Limb (tissue), 2 donors: Measurements from ENCODE around the gene C19orf53.
"Not testable (repeated sequence)": the region's sequence is repeated elsewhere in the genome, so short reads cannot be mapped to it uniquely, and the experiment has no call there.

Experiments
- DNase-seq, 2 donors: peaks; one replicate each; pipeline ENCODE4 v3.0.0-alpha.2; 2016; ENCODE audit errors: extremely low spot score in 2 of 2

Gene C19orf53

DNA sequence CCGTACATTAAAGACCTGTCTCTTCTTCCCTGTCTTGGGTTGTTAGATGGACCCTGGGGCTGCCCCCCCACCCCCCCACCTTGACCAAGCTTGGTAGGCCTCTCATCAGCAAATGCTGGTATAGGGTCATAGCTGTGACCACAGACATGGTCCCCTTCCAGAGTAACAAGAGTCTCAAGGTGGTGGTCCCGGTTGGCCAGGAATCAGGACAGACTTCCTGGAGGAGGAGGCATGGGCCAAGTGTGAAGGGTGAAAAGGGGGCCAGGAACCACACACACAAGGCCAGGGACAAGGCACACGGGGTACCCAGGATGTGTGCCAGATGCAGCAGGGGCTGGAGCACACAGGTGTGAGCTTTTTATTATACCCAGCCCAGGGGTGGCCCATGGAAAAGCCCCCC, 11.0 kb upstream of the C19orf53 start:
- DNase-seq: no peak

DNA sequence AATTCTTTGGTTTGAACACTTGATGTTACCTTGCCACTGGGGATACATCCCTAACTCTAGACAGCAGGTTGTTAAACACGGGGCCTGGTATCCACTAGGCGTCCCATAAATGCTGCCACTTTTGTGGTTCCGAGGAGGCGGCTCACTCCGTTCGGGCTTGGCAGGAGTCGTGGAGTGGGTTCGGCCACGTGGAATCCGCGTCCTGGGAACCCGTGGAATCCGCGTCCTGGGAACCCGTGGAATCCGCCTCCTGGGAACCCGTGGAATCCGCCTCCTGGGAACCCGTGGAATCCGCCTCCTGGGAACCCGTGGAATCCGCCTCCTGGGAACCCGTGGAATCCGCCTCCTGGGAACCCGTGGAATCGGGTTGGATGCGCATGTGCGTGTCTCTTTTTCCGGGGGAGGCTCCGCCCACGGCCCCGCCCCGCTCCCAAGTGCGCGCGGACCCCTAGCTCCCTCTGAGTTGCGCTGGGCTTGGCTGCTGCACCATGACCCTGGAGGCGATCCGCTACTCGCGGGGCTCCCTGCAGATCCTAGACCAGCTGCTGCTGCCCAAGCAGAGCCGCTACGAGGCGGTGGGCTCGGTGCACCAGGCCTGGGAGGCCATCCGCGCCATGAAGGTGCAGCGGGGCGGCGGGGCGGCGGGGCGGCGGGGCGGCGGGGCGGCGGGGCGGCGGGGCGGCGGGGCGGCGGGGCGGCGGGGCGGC, 10.0 kb upstream of the C19orf53 start, which contains the start of gene MRI1:
MRI1 (plus strand) TSS at position 422 of the 707 bp plus-strand sequence; CDS start at position 489, 67 bp downstream.
- DNase-seq: peak; percentile 82 to 87

DNA sequence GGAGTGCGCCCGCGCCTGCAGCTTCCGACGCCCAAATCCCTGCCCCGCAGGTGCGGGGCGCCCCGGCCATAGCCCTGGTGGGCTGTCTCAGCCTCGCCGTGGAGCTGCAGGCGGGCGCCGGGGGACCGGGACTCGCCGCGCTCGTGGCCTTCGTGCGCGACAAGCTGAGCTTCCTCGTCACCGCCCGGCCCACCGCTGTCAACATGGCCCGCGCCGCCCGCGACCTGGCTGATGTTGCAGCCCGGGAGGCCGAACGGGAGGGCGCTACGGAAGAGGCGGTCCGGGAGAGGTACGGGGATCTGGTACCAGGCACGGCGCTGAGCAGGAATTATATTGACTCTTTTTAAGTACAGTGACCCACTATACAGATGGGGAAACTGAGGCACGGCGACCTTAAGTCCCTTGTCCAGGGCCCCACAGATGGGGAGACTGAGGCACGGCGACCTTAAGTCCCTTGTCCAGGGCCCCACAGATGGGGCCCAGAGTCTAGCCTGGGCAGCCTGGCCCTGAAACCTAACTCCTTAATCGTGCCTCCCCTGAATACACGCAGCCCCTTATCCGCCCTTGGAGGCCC, 9.3 kb upstream of the C19orf53 start:
- DNase-seq: peak in 1 of 2 donors; percentile 55

DNA sequence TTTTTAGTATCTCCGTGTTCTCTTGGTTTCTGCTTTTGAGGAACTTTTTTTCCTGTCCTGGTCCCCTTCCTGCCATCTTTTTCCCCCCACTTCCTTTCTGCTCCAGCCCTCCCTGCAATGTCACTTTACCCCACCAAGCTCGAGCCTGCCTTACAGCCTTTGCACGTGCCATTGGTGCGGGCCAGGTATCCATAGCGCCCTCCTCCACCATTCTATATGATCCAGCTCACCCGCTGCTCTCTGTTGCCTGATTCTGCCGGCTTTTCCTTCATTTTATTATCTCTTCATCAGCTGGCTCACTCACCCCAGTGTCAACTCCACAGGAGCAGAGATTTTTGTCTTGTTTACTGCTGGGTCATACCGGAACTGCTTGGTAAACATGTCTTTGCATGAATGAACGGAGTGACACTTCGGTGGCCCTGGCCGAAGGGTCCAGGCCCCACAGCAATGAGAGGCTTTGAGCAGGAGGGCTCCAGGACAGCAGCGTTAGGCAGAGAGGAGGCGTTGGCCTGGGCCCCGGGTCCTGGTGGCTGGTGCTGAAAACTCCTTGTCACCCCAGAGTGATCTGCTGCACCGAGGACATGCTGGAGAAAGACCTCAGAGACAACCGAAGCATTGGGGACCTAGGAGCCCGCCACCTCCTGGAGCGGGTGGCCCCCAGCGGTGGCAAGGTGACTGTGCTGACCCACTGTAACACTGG, 8.7 kb upstream of the C19orf53 start:
- DNase-seq: no peak

DNA sequence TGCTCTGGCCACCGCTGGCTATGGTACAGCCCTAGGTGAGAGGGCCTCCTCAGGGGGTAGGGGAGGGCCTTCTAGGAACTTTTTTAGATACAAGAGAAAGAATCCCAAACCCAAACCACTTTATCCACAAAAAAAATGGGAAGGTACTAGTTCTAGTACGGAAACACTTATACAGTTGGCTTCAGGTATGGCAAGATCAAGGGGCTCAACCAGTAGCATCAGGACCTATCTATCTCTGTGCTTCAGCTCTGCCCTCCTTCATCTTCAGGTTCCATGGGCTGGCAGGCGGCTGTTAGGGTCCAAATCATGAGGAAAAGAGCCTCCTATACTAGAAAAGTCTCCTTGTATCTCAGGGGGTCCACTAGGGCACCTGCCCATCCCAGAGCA, 8.2 kb upstream of the C19orf53 start:
- no peak for DNase-seq

DNA sequence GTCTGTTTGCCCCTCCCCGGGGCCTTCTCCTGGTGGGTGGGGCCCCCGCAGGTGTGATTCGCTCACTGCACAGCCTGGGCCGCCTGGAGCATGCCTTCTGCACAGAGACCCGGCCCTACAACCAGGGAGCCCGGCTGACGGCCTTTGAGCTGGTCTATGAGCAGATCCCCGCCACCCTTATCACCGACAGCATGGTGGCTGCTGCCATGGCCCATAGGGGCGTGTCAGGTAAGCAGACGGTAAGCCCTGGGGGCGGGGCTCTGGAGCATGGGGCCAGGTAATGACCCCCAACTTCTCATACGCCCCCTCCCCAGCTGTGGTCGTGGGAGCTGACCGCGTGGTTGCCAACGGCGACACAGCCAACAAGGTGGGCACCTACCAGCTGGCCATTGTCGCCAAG, 5.7 kb upstream of the C19orf53 start:
- no peak for DNase-seq

DNA sequence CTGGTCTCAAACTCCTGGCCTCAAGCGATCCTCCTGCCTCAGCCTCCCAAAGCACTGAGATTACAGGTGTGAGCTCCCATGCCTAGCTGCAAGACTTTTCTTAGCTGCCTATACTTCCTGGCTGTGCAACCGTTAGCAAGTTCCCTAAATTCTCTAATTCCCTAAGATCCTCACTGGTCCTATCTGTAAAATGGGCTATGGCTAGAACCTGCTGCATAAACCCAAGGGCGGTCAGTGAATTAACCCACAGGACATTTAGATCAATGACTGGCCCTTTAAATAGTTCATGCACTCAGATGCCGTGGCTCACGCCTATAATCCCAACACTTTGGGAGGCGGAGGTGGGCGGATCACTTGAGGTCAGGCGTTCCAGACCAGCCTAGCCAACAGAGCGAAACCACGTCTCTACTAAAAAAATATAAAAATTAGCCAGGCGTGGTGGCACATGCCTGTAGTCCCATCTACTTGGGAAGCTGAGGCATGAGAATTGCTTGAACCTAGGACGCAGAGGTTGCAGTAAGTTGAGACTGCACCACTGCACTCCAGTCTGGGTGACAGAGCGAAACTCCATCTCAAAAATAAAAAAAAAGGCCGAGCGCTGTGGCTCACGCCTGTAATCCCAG, 4.1 kb upstream of the C19orf53 start:
- no peak for DNase-seq

DNA sequence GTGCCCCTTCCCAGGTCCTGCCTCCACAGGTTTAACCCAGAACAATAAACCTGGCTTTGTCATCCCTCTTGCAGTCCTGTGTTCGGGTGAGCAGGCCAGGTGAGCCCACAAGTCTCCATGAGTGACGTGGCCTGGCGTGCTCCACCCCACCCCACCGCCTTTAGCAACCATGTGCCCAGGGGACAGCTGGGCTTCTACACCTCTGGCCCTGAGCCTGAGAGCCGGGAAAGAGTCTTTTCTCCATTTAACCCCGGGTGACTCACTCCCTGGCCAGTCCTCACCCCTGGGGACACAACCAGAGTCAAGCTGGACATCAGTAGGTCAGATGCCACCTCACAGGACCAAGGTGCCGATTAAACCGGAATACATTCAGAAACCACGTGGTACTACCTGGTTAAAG, 4.1 kb downstream of the C19orf53 start:
- no peak for DNase-seq

DNA sequence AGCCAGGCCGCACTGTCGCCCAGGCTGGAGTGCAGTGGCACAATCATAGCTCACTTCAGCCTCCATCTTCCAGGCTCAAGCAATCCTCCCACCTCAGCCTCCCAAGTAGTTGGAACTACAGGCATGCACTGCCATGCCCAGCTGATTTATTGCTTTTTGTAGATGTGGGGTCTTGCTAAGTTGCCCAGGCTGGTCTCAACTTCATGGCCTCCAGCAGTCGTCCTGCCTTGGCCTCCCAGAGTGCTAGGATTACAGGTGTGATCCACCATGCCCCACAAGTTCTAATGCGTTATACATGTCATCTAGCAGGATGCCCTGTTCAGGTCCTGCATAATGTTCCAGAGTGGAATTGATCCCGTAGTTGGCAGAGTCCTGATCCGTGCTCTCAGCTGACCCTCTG, 4.6 kb downstream of the C19orf53 start:
- DNase-seq: no peak

DNA sequence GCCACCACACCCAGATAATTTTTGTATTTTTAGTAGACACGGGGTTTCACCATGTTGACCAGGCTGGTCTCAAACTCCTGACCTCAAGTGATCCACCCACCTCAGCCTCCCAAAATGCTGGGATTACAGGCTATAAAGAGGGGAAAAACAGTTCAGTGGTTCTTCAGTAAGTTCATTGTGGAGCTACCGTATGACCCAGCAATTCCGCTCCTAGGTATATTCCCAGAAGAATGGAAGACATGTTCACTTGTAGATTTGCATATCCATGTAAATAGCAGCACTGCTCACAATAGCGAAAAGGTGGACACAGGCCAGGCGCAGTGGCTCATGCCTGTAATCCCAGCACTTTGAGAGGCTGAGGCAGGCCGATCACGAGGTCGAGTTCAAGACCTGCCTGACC, 5.5 kb downstream of the C19orf53 start:
- DNase-seq: not testable (repeated sequence)

DNA sequence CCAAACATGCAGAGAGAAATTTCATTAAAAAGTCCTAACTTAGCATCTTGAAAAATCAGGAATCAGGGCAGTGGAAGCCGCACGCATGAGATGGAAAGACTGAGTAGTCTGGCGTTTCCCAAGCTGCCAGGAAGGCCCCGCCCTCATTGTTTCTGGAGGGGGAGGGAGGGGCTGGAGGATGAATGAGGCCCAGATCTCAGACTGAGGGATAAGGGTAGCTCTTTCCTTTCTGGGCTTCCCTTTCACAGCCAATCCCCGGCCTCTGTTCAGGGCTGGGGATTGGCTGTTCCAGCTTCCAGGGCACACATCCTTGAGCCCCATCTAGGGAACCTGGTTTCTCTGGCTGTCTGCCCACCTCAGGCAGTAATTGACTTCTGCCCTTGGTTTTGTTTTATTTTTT, 7.3 kb downstream of the C19orf53 start:
- DNase-seq: peak; percentile 76 to 85

DNA sequence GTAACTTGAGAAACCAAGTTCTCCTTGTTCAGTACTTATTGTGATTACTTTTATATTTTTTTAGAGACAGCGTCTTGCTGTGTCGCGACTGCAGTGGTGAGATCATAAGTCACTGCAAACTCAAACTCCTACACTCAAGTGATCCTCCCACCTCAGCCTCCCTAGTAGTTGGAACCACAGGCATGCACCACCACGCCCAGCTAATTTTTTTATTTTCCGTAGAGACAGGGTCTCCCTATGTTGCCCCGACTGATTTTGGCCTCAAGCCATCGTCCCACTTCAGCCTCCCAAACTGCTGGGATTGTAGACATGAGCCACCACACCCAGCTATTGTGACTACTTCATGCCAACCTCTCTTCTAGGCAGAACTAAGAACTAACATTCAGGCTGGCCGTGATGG, 8.3 kb downstream of the C19orf53 start:
- no peak for DNase-seq

DNA sequence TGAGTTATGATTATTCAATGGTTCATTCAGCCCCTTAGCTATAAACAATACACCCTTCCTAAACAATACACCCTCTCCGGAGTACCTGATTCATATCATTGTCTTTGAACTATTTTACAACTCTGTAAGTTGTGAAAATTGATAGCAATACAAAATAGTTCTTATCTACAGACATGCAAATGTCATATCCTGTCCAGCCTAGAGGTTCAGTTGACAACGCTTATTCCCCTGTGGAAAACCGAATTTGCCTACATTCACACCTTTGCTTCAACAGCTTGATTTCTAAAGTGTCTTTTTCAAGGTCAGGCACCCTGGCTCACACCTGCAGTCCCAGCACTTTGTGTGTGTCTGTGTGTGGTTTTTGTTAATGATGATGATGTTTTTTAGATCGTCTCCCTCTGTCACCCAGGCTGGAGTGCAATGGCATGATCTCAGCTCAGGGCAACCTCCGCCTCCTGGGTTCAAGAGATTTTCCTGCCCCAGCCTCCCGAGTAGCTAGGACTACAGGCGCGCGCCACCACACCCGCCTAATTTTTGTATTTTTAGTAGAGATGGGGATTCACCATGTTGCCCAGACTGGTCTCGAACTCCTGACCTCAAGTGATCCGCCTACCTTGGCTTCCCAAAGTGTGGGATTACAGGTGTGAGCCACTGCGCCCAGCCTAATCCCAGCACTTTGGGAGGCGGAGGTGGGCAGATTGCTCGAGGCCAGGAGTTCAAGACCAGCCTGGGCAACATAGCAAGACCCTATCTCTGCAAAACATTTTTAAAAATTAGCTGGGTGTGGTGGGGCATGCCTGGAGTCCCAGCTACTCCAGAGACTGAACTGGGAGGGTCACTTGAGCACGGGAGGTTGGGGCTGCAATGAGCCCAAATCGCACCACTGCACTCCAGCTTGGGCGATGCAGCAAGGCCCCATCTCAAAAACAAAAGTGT, 9.6 kb downstream of the C19orf53 start:
- DNase-seq: no peak

DNA sequence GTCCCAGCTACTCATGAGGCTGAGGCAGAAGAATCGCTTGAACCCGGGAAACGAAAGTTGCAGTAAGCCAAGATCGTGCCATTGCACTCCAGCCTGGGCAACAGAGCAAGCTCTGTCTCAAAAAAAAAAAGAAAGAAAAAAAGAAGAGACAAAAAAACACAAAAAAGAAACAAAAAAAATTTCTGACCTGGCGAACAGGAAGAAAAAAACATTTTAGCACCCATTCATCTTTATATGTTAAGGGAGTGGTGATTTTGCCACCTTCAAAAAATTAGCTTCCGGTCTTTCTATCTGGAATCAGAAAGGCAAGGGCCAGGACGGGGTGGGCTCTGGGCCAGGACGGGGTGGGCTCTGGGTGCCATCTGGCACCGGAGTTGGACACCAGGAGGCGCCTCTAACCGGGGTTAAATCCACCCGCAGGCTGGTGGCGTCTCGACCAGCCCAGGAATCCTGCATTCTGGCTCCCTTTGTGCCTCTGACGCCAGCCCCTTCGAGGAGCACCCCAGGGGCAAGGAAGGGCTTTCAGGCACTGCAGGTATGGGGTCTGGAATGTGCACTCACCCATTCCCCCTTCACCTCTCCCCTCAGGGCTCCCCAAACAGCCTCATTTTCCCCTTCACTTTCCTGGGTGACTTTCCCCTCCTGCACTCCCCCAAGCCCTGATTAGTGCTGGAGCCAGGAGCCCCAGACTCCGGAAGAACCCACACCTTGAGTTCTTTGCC, 10.6 kb downstream of the C19orf53 start:
- DNase-seq: peak in 1 of 2 donors; percentile 74

DNA sequence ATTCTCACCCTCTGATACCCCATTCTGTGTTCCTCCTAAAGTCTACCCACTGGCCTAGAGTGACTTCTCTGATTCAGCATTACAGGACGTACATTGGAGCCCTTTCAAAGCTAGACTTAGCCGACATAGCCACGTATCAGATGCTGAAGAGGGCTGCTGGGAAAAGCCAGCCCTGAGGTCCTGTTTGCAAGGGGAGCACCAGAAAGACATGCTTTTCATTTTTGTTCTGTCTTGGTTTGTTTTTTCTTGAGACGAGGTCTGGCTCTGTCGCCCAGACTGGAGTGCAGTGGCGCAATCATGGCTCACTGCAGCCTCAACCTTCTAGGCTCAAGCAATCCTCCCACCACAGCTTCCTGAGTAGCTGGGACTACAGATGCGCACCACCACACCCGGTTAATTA, 14.7 kb downstream of the C19orf53 start:
- no peak for DNase-seq

DNA sequence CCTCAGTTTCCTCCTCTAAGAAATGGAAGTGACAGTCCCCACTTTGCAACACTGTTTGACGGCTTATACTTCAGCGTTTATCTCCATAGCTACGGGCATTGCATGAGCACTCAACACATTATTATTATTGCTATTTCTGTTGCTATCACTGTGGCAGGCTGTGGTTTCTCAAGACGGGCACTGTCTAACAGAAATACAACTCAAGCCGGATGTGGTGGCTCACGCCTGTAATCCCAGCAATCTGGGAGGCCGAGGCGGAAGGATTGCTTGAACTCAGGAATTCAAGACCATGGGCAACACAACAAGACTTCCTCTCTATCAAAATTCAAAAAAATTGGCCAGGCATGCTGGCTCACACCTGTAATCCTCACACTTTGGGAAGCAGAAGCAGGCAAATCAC, 16.1 kb downstream of the C19orf53 start:
- DNase-seq: no peak

DNA sequence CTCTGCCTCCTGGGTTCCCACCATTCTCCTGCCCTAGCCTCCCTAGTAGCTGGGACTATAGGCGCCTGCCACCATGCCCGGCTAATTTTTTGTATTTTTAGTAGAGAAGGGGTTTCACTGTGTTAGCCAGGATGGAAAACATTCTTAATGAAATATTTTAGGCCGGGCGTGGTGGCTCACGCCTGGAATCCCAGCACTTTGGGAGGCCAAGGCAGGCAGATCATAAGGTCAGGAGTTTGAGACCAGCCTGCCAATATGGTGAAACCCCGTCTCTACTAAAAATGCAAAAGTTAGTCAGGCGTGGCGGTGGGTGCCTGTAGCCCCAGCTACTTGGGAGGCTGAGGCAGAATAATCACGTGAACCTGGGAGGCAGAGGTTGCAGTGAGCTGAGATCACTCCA, 19.1 kb downstream of the C19orf53 start:
- DNase-seq: not testable (repeated sequence)

DNA sequence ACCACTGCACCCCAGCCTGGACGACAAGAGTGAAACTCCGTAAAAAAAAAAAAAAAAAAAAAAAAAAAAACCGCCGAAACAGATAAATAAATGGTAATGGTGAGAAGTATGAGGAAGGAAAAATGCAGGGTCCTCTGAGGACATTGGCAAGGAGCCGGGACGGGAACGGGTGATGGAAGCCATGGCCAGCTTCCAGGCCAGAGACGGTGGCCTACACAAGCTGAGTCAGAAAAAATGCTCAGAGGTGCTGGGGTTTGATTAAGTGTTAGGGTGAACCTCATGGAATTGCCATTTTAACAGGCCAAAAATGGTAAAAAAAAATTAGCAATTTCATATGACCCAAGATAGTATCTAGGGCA, 20.1 kb downstream of the C19orf53 start:
- DNase-seq: peak; percentile 50 to 63

DNA sequence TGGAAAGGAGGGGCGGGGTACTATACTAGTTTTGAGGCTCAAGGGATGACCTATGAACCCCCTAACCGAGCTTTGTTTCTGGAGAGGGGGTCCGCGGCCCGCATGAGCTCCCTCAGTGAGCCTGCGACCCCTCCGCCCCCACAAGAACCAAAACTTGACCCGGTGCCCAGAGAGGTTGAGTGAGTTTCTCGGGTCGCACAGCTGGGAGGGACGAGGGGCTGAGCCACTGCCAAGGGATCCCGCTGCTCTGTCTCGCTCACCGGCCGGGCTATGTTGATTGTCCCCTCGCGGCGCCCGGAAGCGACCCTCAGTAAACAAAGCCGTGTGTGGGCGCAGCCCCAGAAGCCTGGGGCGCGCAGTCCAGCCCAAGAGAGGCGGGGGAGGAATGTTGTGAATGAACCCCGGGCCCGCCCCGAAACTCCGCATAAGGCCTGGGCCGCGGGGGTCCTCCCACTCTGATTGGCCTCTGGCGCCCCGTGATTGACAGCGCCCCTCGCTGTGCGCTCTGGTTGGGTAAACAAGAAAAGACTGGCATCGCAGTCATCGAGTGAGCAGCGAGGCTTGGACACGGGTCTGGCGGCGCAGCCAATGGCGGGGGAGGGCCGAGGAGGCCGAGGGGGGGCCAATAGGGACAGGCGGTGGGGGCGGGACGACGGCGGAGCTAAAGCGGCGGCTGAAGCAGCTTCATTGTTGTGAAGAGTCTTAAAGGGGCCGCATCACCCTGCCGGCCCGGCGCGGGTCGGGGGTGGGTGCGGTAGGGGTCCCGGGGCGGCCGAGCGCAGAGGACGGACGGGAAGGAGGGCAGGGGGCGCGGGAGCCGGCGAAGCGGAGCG, 20.7 kb downstream of the C19orf53 start, which contains the start of gene ZSWIM4:
ZSWIM4 (plus strand) TSS at position 687 of the 833 bp plus-strand sequence. CDS start 206 bp downstream, outside the sequence.
- DNase-seq: peak; percentile 98 to 99
